ENCODE data around the gene CEP128. TPM values are rescaled to one million over a fixed set of nuclear protein-coding genes. Genes with fewer than 3 reads are reported as not detected.

CEP128 gene
- total RNA-seq, 2 experiments from 2014 or later: 16.4 to 17.1 TPM

- Mint-ChIP-seq H3K27me3 (ENCODE audit: low read depth) (no peaks in the 10 kb centered on the region), H3K4me1 (ENCODE audit: low read depth) (no peaks in the 10 kb centered on the region), H3K4me3 (no peak overlapping the region), H3K27ac (no peak overlapping the region), H3K36me3 (ENCODE audit: low read depth) (peaks cover 21% of the 10 kb centered on the region), H3K9me3 (peaks cover 26% of the 10 kb centered on the region)
- DNase-seq: no peak
- CTCF ChIA-PET: interaction anchor here (0.9 kb wide), 1 partner anchor 15 kb away, joined by 3 read pairs; no protein-coding TSS in a partner anchor
- intact Hi-C loops (cut with micrococcal nuclease): no loop called here
These were observed 73.7 kb downstream of the CEP128 start for GRCh38 chr14:80867798-80868197.

DNA sequence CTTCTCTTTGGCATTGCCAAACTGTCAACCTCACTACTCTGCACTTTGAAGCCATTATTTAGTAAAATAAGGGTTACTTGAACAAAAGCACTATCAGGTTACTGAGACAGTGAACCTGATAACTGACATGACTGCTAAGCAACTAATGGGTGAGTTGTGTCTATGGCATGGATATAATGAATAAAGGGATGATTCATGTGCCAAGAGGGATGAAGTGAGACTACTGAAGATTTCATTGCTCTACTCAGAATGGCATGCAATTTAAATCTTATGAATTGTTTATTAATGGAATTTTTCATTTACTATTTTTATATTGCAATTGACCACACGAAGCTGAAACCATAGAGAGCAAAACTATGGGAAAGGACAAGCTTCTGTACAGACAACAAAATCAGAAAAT, 74.4 kb downstream of the CEP128 start:
- H3K27me3 Mint-ChIP-seq (ENCODE audit: low read depth): no peaks in the 10 kb centered on the region
- H3K9me3 Mint-ChIP-seq: peaks cover 24% of the 10 kb centered on the region
- DNase-seq: no peak
- CTCF ChIA-PET: no interaction called here
- H3K4me1 Mint-ChIP-seq (ENCODE audit: low read depth): no peaks in the 10 kb centered on the region
- H3K36me3 Mint-ChIP-seq (ENCODE audit: low read depth): peaks cover 17% of the 10 kb centered on the region
- no peak overlapping the region for H3K4me3 Mint-ChIP-seq
- intact Hi-C loops (cut with micrococcal nuclease): no loop called here
- H3K27ac Mint-ChIP-seq: no peak overlapping the region

GRCh38 chr14:80865565-80865964, 76.0 kb downstream of the CEP128 start:
- no peaks in the 10 kb centered on the region for H3K27me3 Mint-ChIP-seq (ENCODE audit: low read depth)
- H3K9me3 Mint-ChIP-seq: peaks cover 24% of the 10 kb centered on the region
- peaks cover 16% of the 10 kb centered on the region for H3K36me3 Mint-ChIP-seq (ENCODE audit: low read depth)
- no peak overlapping the region for H3K27ac Mint-ChIP-seq
- no peak for DNase-seq
- CTCF ChIA-PET: no interaction called here
- intact Hi-C loops (cut with micrococcal nuclease): no loop called here
- no peak overlapping the region for H3K4me3 Mint-ChIP-seq
- no peaks in the 10 kb centered on the region for H3K4me1 Mint-ChIP-seq (ENCODE audit: low read depth)

- no peaks in the 10 kb centered on the region for H3K4me1 Mint-ChIP-seq (ENCODE audit: low read depth)
- CTCF ChIA-PET: interaction anchor here (0.7 to 1.5 kb wide), 3 partner anchors 9 to 124 kb away, joined by 3 to 6 read pairs (median 3); no protein-coding TSS in a partner anchor
- no peaks in the 10 kb centered on the region for H3K27me3 Mint-ChIP-seq (ENCODE audit: low read depth)
- intact Hi-C loops (cut with micrococcal nuclease): loop anchor here (1.0 kb wide), 1 partner anchor 47 kb away; no protein-coding TSS in a partner anchor
- no peak overlapping the region for H3K4me3 Mint-ChIP-seq
- H3K9me3 Mint-ChIP-seq: peaks cover 11% of the 10 kb centered on the region
- H3K27ac Mint-ChIP-seq: no peak overlapping the region
- no peak for DNase-seq
- peaks cover 7% of the 10 kb centered on the region for H3K36me3 Mint-ChIP-seq (ENCODE audit: low read depth)
These were observed 78.6 kb downstream of the CEP128 start for GRCh38 chr14:80862983-80863382.

- H3K4me1 Mint-ChIP-seq (ENCODE audit: low read depth): no peaks in the 10 kb centered on the region
- intact Hi-C loops (cut with micrococcal nuclease): loop anchor here (1.0 kb wide), 1 partner anchor 48 kb away; no protein-coding TSS in a partner anchor
- H3K4me3 Mint-ChIP-seq: no peak overlapping the region
- H3K27ac Mint-ChIP-seq: no peak overlapping the region
- peaks cover 3% of the 10 kb centered on the region for H3K36me3 Mint-ChIP-seq (ENCODE audit: low read depth)
- CTCF ChIA-PET: interaction anchor here (1.0 to 1.5 kb wide), 2 partner anchors 16 to 125 kb away, joined by 3 to 6 read pairs; no protein-coding TSS in a partner anchor
- no peaks in the 10 kb centered on the region for H3K27me3 Mint-ChIP-seq (ENCODE audit: low read depth)
- DNase-seq: no peak
- peaks cover 7% of the 10 kb centered on the region for H3K9me3 Mint-ChIP-seq
These were observed 79.0 kb downstream of the CEP128 start for GRCh38 chr14:80862541-80862940.

GRCh38 chr14:80850197-80850814, 91.2 kb downstream of the CEP128 start:
- H3K27ac Mint-ChIP-seq: no peak overlapping the region
- H3K27me3 Mint-ChIP-seq (ENCODE audit: low read depth): no peaks in the 10 kb centered on the region
- H3K4me1 Mint-ChIP-seq (ENCODE audit: low read depth): no peaks in the 10 kb centered on the region
- peaks cover 2% of the 10 kb centered on the region for H3K36me3 Mint-ChIP-seq (ENCODE audit: low read depth)
- intact Hi-C loops (cut with micrococcal nuclease): loop anchor here (1.0 to 5.0 kb wide), 4 partner anchors 637 to 1891 kb away; no protein-coding TSS in a partner anchor
- CTCF ChIA-PET: interaction anchor here (0.6 to 0.9 kb wide), 3 partner anchors 74 to 1883 kb away, joined by 3 read pairs; no protein-coding TSS in a partner anchor
- H3K4me3 Mint-ChIP-seq: no peak overlapping the region
- DNase-seq: no peak
- no peaks in the 10 kb centered on the region for H3K9me3 Mint-ChIP-seq

- H3K9me3 Mint-ChIP-seq: no peaks in the 10 kb centered on the region
- DNase-seq: no peak
- intact Hi-C loops (cut with micrococcal nuclease): no loop called here
- H3K4me3 Mint-ChIP-seq: no peak overlapping the region
- CTCF ChIA-PET: no interaction called here
- H3K27ac Mint-ChIP-seq: no peak overlapping the region
- no peaks in the 10 kb centered on the region for H3K27me3 Mint-ChIP-seq (ENCODE audit: low read depth)
- peaks cover 2% of the 10 kb centered on the region for H3K36me3 Mint-ChIP-seq (ENCODE audit: low read depth)
- H3K4me1 Mint-ChIP-seq (ENCODE audit: low read depth): no peaks in the 10 kb centered on the region
These were observed 94.5 kb downstream of the CEP128 start for GRCh38 chr14:80847070-80847469.

GRCh38 chr14:80845856-80846255, 95.7 kb downstream of the CEP128 start:
- H3K27ac Mint-ChIP-seq: no peak overlapping the region
- H3K36me3 Mint-ChIP-seq (ENCODE audit: low read depth): peaks cover 2% of the 10 kb centered on the region
- CTCF ChIA-PET: interaction anchor here (0.6 kb wide), 1 partner anchor 18 kb away, joined by 3 read pairs; no protein-coding TSS in a partner anchor
- no peaks in the 10 kb centered on the region for H3K4me1 Mint-ChIP-seq (ENCODE audit: low read depth)
- intact Hi-C loops (cut with micrococcal nuclease): no loop called here
- no peak for DNase-seq
- H3K27me3 Mint-ChIP-seq (ENCODE audit: low read depth): no peaks in the 10 kb centered on the region
- H3K9me3 Mint-ChIP-seq: no peaks in the 10 kb centered on the region
- H3K4me3 Mint-ChIP-seq: no peak overlapping the region

- Mint-ChIP-seq H3K27me3 (ENCODE audit: low read depth) (no peaks in the 10 kb centered on the region), H3K36me3 (ENCODE audit: low read depth) (peaks cover 2% of the 10 kb centered on the region), H3K4me1 (ENCODE audit: low read depth) (no peaks in the 10 kb centered on the region), H3K27ac (no peak overlapping the region), H3K9me3 (no peaks in the 10 kb centered on the region), H3K4me3 (no peak overlapping the region)
- CTCF ChIA-PET: no interaction called here
- intact Hi-C loops (cut with micrococcal nuclease): no loop called here
- no peak for DNase-seq
These were observed 96.7 kb downstream of the CEP128 start for GRCh38 chr14:80844872-80845271.

GRCh38 chr14:80839743-80840142, 101.8 kb downstream of the CEP128 start:
- Mint-ChIP-seq H3K27ac (no peak overlapping the region), H3K36me3 (ENCODE audit: low read depth) (peaks cover 8% of the 10 kb centered on the region)
- intact Hi-C loops (cut with micrococcal nuclease): no loop called here

GRCh38 chr14:80809663-80810062, 131.9 kb downstream of the CEP128 start:
- Mint-ChIP-seq H3K4me3 (no peak overlapping the region), H3K27me3 (ENCODE audit: low read depth) (no peaks in the 10 kb centered on the region), H3K27ac (no peak overlapping the region), H3K9me3 (peaks cover 20% of the 10 kb centered on the region), H3K4me1 (ENCODE audit: low read depth) (no peaks in the 10 kb centered on the region), H3K36me3 (ENCODE audit: low read depth) (peaks cover 20% of the 10 kb centered on the region)
- intact Hi-C loops (cut with micrococcal nuclease): no loop called here
- CTCF ChIA-PET: no interaction called here
- no peak for DNase-seq

More at GRCh38 chr14:80839743-80840142, 101.8 kb downstream of the CEP128 start:
- no peak for DNase-seq
- CTCF ChIA-PET: interaction anchor here (0.7 kb wide), 1 partner anchor 588 kb away, joined by 3 read pairs; no protein-coding TSS in a partner anchor
- Mint-ChIP-seq H3K27me3 (ENCODE audit: low read depth) (no peaks in the 10 kb centered on the region), H3K9me3 (no peaks in the 10 kb centered on the region), H3K4me3 (no peak overlapping the region), H3K4me1 (ENCODE audit: low read depth) (no peaks in the 10 kb centered on the region)

- H3K9me3 Mint-ChIP-seq: peaks cover 20% of the 10 kb centered on the region
- intact Hi-C loops (cut with micrococcal nuclease): no loop called here
These were observed 136.4 kb downstream of the CEP128 start for GRCh38 chr14:80805136-80805535.

DNA sequence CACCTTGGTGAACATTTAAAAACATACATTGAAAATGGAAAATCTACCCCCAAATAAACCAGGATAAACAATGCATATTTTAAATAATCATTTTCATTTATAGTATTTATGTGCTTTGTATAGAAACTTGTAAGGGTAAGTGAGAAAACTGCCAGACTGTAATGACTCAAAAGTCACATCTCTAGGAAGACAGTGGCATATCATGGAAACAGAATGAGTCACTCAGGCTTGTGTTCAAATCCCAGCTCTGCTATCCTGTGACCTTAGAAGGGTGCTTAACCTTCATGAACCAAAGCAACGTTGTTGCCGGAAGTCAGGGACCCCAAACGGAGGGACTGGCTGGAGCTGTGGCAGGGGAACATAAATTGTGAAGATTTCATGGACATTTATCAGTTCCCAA, 142.7 kb downstream of the CEP128 start:
- DNase-seq: no peak
- Mint-ChIP-seq H3K36me3 (ENCODE audit: low read depth) (peaks cover 27% of the 10 kb centered on the region), H3K27me3 (ENCODE audit: low read depth) (no peaks in the 10 kb centered on the region), H3K27ac (no peak overlapping the region), H3K9me3 (peaks cover 12% of the 10 kb centered on the region), H3K4me1 (ENCODE audit: low read depth) (no peaks in the 10 kb centered on the region), H3K4me3 (no peak overlapping the region)
- CTCF ChIA-PET: no interaction called here
- intact Hi-C loops (cut with micrococcal nuclease): no loop called here

More at GRCh38 chr14:80805136-80805535, 136.4 kb downstream of the CEP128 start:
- H3K4me1 Mint-ChIP-seq (ENCODE audit: low read depth): no peaks in the 10 kb centered on the region
- peaks cover 27% of the 10 kb centered on the region for H3K36me3 Mint-ChIP-seq (ENCODE audit: low read depth)
- H3K27me3 Mint-ChIP-seq (ENCODE audit: low read depth): no peaks in the 10 kb centered on the region
- DNase-seq: no peak
- no peak overlapping the region for H3K27ac Mint-ChIP-seq
- H3K4me3 Mint-ChIP-seq: no peak overlapping the region
- CTCF ChIA-PET: no interaction called here
